CD14-positive monocyte (primary cell): ENCODE data around the gene GNA12. TPM values are rescaled to one million over a fixed set of nuclear protein-coding genes. Genes with fewer than 3 reads are reported as not detected.

Experiments used
- DNase-seq, 3 donors: peaks; one replicate each; pipeline ENCODE4 v3.0.0-alpha.2; 2011 to 2022
- H2AFZ ChIP-seq: 2 replicates; pipeline ENCODE4 v1.6.0; 2012; ENCODE audit warnings: mild to moderate bottlenecking, low read depth, low read length, inconsistent platforms; ENCODE audit not compliant: insufficient read depth, poor library complexity, severe bottlenecking
- H3K27ac ChIP-seq, 2 donors: 1 replicate in 1 of 2; 2 replicates in 1 of 2; pipeline ENCODE4 v1.5.1; 2012 to 2013; ENCODE audit warnings: low read length in 2 of 2, control low read depth in 1 of 2, inconsistent platforms in 1 of 2, low read depth in 1 of 2, mild to moderate bottlenecking in 1 of 2
- H3K27me3 ChIP-seq, 2 donors: one replicate each; pipeline versions ENCODE4 v1.6.0 to v1.6.1; 2011 to 2013; ENCODE audit warnings: low read length in 2 of 2; ENCODE audit not compliant: control insufficient read depth in 2 of 2, insufficient read depth in 2 of 2
- H3K36me3 ChIP-seq, 2 donors: replicated peaks in 1 of 2; 1 replicate in 1 of 2; 2 replicates in 1 of 2; pipeline versions ENCODE4 v1.5.1 to v1.6.1; 2012 to 2013; ENCODE audit warnings: low read length in 2 of 2, control low read depth in 1 of 2, inconsistent platforms in 1 of 2, mild to moderate bottlenecking in 1 of 2; ENCODE audit not compliant: insufficient read depth in 2 of 2, control insufficient read depth in 1 of 2
- H3K4me1 ChIP-seq, 2 donors: 1 replicate in 1 of 2; 2 replicates in 1 of 2; pipeline versions ENCODE4 v1.5.1 to v1.6.1; 2012 to 2013; ENCODE audit warnings: low read length in 2 of 2, control low read depth in 1 of 2, inconsistent platforms in 1 of 2, mild to moderate bottlenecking in 1 of 2, moderate library complexity in 1 of 2; ENCODE audit not compliant: insufficient read depth in 2 of 2, control insufficient read depth in 1 of 2
- H3K4me2 ChIP-seq: replicated peaks from 2 replicates; pipeline ENCODE3; 2012; ENCODE audit warnings: low read length, moderate library complexity, mild to moderate bottlenecking; ENCODE audit not compliant: poor library complexity, severe bottlenecking; ENCODE audit errors: extremely low read depth
- H3K4me3 ChIP-seq, 3 experiments: fragments of 200-600 bp in 1 of 3; sonication (generic) in 1 of 3; replicated peaks in 1 of 3; 1 replicate in 2 of 3; 2 replicates in 1 of 3; pipeline ENCODE4 v1.5.1; 2011 to 2013; ENCODE audit warnings: low read length in 3 of 3, mild to moderate bottlenecking in 3 of 3, control low read depth in 2 of 3, low read depth in 2 of 3, inconsistent platforms in 1 of 3, moderate library complexity in 1 of 3
- H3K79me2 ChIP-seq: 2 replicates; pipeline ENCODE4 v1.6.0; 2012; ENCODE audit warnings: mild to moderate bottlenecking, control low read depth, inconsistent platforms, low read length, moderate library complexity; ENCODE audit not compliant: insufficient read depth
- H3K9ac ChIP-seq: 2 replicates; pipeline ENCODE4 v1.6.0; 2017; ENCODE audit warnings: low read length, mild to moderate bottlenecking; ENCODE audit not compliant: insufficient read depth, poor library complexity, severe bottlenecking
- H3K9me3 ChIP-seq, 2 donors: replicated peaks in 1 of 2; 1 replicate in 1 of 2; 2 replicates in 1 of 2; pipeline versions ENCODE4 v1.5.1 to v1.6.1; 2012 to 2013; ENCODE audit warnings: low read length in 2 of 2, control low read depth in 1 of 2; ENCODE audit not compliant: control insufficient read depth in 1 of 2, insufficient read depth in 1 of 2
- H4K20me1 ChIP-seq: 2 replicates; pipeline ENCODE4 v1.6.0; 2012; ENCODE audit warnings: mild to moderate bottlenecking, low read length, control low read depth, moderate library complexity; ENCODE audit not compliant: insufficient read depth
- H3K27ac Mint-ChIP-seq, 7 donors: one replicate each; pipeline ENCODE4 v1.8.0; 2020; ENCODE audit warnings: mild to moderate bottlenecking in 7 of 7, mixed read lengths in 7 of 7, moderate library complexity in 6 of 7, inconsistent platforms in 2 of 7
- H3K27me3 Mint-ChIP-seq, 3 donors: one replicate each; pipeline ENCODE4 v1.8.0; 2021 to 2022; ENCODE audit warnings: low read depth in 3 of 3, mild to moderate bottlenecking in 3 of 3, mixed read lengths in 3 of 3, moderate library complexity in 3 of 3, inconsistent platforms in 1 of 3
- H3K36me3 Mint-ChIP-seq, 2 donors: one replicate each; pipeline ENCODE4 v1.8.0; 2020; ENCODE audit warnings: mixed read lengths in 2 of 2, inconsistent platforms in 1 of 2, mild to moderate bottlenecking in 1 of 2
- H3K4me1 Mint-ChIP-seq: one replicate; pipeline ENCODE4 v1.8.0; 2020; ENCODE audit warnings: mild to moderate bottlenecking, mixed read lengths
- H3K4me3 Mint-ChIP-seq, 2 donors: one replicate each; pipeline ENCODE4 v1.8.0; 2020; ENCODE audit warnings: mild to moderate bottlenecking in 2 of 2, mixed read lengths in 2 of 2, moderate library complexity in 1 of 2
- H3K9me3 Mint-ChIP-seq, 7 donors: one replicate each; pipeline ENCODE4 v1.8.0; 2020 to 2022; ENCODE audit warnings: mixed read lengths in 7 of 7, mild to moderate bottlenecking in 6 of 7, moderate library complexity in 6 of 7, inconsistent platforms in 2 of 7
- WGBS: methylation state at CpG from one replicate; pipeline ENCODE4 v1.1.5; 2013; ENCODE audit warnings: missing lambda C conversion rate; ENCODE audit not compliant: insufficient coverage; 5-methylcytosine and 5-hydroxymethylcytosine counted together
- intact Hi-C, 2 donors: fragments of 100-400 bp; cut with micrococcal nuclease; formaldehyde crosslinking; loops; one replicate each; pipeline versions ENCODE4 v1.15.0 to v1.15.1; 2023
- polyA plus RNA-seq, 3 donors: library from polyadenylated mRNA; depleted of rRNA in 1 of 3; unstranded in 2 of 3; stranded (reverse) in 1 of 3; fragments of 300-500 nt in 2 of 3; fragments of >200 nt in 1 of 3; fragmentation: Illumina TruSeq in 2 of 3; gene quantifications; 1 replicate in 2 of 3; 2 replicates in 1 of 3; pipeline ENCODE4 v1.2.3, GENCODE V29; 2012 to 2021
- TF ChIP-seq, protein P1 (sequence below): fragments of 200-600 bp; IDR thresholded peaks from one replicate; pipeline ENCODE4 v1.8.0; 2022; ENCODE audit warnings: antibody characterized with exemption, mild to moderate bottlenecking

The GNA12 gene
- polyA plus RNA-seq, 3 donors: 3.4 to 25.9 (median 10.6) TPM

DNA sequence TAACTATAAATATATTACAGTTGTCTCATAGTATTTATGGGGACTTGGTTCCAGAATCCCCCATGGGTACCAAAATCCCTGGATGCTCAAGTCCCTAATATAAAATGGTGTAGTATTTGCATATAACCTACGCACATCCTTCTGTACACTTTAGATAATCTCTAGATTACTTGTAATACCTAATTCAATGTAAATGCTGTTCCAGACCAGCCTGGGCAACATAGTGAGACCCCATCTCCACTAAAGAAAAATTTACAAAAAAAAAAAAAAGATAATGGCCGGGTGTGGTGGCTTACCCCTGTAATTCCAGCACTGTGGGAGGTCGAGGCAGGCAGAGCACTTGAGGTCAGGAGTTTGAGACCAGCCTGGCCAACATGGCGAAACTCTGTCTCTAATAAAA is 17.4 kb upstream of the GNA12 start:
- Mint-ChIP-seq H3K9me3 (peaks cover 0 to 3% (median 0%) of the 10 kb centered on the region in 7 donors), H3K4me3 (peak overlapping the region in 1 of 2 donors; percentile 46), H3K4me1 (peaks cover 30% of the 10 kb centered on the region), H3K36me3 (peaks cover 2 to 7% of the 10 kb centered on the region in 2 donors), H3K27ac (no peak overlapping the region), H3K27me3 (peaks cover 47 to 57% (median 50%) of the 10 kb centered on the region in 3 donors)
- H3K9me3 ChIP-seq: no peaks in the 10 kb centered on the region
- no peak for DNase-seq
- H3K4me1 ChIP-seq: peaks cover 29% of the 10 kb centered on the region in 2 donors
- no peak overlapping the region for H3K4me3 ChIP-seq
- H3K4me2 ChIP-seq: no peak overlapping the region
- TF ChIP-seq, protein P1, sequence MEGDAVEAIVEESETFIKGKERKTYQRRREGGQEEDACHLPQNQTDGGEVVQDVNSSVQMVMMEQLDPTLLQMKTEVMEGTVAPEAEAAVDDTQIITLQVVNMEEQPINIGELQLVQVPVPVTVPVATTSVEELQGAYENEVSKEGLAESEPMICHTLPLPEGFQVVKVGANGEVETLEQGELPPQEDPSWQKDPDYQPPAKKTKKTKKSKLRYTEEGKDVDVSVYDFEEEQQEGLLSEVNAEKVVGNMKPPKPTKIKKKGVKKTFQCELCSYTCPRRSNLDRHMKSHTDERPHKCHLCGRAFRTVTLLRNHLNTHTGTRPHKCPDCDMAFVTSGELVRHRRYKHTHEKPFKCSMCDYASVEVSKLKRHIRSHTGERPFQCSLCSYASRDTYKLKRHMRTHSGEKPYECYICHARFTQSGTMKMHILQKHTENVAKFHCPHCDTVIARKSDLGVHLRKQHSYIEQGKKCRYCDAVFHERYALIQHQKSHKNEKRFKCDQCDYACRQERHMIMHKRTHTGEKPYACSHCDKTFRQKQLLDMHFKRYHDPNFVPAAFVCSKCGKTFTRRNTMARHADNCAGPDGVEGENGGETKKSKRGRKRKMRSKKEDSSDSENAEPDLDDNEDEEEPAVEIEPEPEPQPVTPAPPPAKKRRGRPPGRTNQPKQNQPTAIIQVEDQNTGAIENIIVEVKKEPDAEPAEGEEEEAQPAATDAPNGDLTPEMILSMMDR: no peak
- H3K27ac ChIP-seq: no peak overlapping the region
- H3K9ac ChIP-seq: no peak overlapping the region
- no CpG with 5 or more reads among the region's 4 CpGs for WGBS
- H3K27me3 ChIP-seq: peaks cover 0 to 10% of the 10 kb centered on the region in 2 donors
- intact Hi-C loops: loop anchor here in 1 of 2 donors (5.0 kb wide), 1 partner anchor 124 kb away; no protein-coding TSS in a partner anchor
- H3K79me2 ChIP-seq: no peaks in the 10 kb centered on the region
- H2AFZ ChIP-seq: no peak overlapping the region
- no peaks in the 10 kb centered on the region for H4K20me1 ChIP-seq
- no peaks in the 10 kb centered on the region for H3K36me3 ChIP-seq

DNA sequence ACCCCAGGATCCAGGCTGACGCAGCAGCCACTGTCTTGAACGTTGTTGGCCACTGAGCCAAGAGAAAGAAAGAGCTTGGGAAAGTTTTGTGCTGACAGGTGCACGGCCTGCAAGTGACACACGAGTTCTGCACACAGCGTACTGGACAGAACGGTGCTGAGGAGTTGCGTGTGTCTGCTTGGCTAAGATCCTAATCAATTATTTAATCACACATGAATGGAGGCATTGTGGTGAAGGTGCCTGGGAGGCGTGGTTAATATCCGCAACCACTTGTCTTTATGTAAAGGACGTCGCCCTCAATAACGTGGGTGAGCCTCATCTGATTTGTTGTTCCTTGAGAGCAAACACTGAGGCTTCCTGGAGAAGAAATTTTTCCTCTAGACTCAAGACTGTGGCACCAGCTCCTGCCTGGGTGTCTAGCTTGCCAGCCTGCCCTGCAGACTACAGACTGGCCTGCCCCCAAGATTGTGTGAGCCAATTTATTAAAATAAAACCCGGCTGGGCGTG is 16.6 kb upstream of the GNA12 start:
- H3K9ac ChIP-seq: no peak overlapping the region
- peak overlapping the region in 1 of 7 donors; percentile 2 for H3K27ac Mint-ChIP-seq
- WGBS: 89% methylated on average over 3 of the region's 14 CpGs

More for the DNA sequence above, 16.6 kb upstream of the GNA12 start:
- peaks cover 41 to 53% (median 45%) of the 10 kb centered on the region in 3 donors for H3K27me3 Mint-ChIP-seq
- peaks cover 0 to 3% (median 0%) of the 10 kb centered on the region in 7 donors for H3K9me3 Mint-ChIP-seq
- no peaks in the 10 kb centered on the region for H4K20me1 ChIP-seq
- H3K36me3 Mint-ChIP-seq: peaks cover 2 to 7% of the 10 kb centered on the region in 2 donors
- H3K9me3 ChIP-seq: no peaks in the 10 kb centered on the region
- peak overlapping the region in 1 of 2 donors; percentile 14 for H3K4me3 Mint-ChIP-seq
- no peaks in the 10 kb centered on the region for H3K79me2 ChIP-seq
- TF ChIP-seq, protein P1: no peak
- H3K4me3 ChIP-seq: no peak overlapping the region
- H3K4me1 ChIP-seq: peaks cover 29% of the 10 kb centered on the region in 2 donors
- peaks cover 0 to 7% of the 10 kb centered on the region in 2 donors for H3K27me3 ChIP-seq
- H3K4me1 Mint-ChIP-seq: peaks cover 30% of the 10 kb centered on the region
- no peak overlapping the region for H2AFZ ChIP-seq
- no peak for DNase-seq
- no peak overlapping the region for H3K4me2 ChIP-seq
- no peaks in the 10 kb centered on the region for H3K36me3 ChIP-seq
- intact Hi-C loops: loop anchor here in 1 of 2 donors (5.0 kb wide), 1 partner anchor 123 kb away; no protein-coding TSS in a partner anchor
- no peak overlapping the region for H3K27ac ChIP-seq
